Left forelimb (tissue), 1 donor: ENCODE measurements around the gene GRK1.

ENCODE experiments used
- DNase-seq: peaks from one replicate; pipeline ENCODE4 v3.0.0-alpha.2; 2018; ENCODE audit warnings: low spot score

The GRK1 gene

DNA sequence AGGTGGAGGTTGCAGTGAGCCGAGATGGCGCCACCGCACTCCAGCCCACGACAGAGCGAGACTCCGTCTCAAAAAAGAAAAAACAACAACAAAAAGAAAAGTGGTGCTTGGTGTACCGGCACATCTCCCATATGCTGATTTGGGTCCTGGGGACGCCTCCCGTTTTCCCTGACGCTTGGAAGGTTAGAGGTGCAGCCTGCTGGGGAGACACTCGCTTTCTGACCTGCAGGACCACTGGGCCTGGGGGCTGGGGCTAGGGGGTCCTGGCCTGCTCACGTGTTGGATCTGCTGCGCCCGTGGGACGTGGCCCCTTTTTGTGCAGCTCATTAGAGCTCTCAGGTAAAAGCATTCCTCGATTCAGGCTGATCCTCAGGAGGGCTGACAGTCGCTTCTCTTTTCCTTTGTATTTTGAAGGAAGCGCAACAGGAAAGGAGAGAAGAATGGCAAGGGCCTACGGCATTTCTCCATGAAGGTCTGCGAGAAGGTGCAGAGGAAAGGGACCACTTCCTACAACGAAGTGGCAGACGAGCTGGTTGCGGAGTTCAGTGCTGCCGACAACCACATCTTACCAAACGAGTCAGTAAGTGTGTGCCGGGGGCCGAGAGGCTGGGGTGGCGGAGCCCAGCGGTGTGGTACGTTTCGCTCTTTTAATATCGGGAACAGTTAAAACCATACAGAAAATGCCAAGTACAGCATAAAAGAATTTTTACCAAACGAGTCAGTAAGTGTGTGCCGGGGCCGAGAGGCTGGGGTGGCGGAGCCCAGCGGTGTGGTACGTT lies 34.1 kb upstream of the GRK1 start:
- no peak for DNase-seq

DNA sequence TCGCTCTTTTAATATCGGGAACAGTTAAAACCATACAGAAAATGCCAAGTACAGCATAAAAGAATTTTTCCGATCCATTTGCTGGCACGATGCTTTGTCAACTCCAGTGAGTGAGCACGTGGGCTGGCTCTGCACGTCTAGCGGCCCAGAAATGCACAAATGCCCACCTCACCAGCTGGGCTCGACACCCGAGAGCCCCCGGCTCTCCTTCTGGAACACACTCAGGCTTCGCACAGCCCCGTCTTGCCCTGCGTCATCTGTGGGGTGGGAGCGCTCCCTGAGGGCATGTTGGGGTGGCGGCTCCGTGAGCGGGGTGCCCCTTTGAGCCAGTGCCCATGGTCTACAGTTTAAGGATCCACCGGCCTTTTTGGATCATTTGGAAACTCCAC lies 33.5 kb upstream of the GRK1 start:
- no peak for DNase-seq

DNA sequence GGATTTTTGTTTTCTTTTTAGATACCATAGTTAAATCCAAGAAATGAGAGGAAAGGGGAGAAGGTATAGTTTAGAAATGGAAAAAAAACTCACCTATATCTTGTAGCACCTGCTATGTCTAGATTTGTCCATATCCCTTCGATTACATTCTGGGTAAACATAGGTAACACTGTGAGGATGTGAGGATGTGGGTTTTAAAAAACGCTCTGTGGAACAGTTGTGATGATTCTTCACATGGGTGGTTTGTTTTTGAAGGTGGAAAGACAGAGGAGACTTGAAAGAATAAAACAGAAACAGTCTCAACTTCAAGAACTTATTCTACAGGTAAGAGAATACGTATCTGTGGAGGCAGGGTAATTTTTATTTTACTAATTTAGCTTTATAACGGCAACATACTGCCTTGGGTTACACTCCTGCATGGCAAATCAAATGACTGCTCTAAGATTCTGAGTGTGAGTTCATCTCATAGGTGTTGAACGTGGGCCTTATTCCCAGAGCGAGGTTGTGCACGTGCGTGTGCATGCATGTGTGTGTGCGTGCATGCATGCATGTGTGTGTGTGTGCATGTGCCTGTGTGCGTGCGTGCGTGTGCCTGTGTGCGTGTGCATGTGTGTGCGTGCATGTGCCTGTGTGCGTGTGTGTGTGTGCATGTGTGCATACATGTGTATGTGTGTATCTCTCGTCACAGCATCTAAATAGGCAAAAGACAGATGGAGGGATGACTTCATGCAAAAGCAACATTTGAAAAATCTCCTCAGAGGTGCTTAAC lies 32.6 kb upstream of the GRK1 start:
- DNase-seq = no peak

DNA sequence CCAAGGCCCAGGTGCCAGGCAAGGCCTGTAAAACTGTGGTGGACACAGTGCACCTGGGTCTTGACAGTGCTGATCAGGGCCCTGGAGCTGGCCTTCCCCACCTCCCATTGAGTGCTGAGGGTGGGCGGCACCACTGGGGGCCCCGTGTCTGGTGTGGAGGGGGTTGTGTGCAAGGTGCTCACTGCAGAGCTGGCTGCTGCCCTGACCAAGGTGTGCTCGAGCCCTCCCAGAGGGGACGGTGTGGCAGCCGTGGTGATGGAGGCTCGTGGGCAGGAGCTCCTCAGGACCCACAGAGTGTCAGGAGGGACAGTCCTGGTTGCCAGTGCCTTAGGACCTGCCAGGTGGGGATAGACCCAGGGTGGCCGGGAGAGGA lies 32.0 kb upstream of the GRK1 start:
- DNase-seq = no peak

DNA sequence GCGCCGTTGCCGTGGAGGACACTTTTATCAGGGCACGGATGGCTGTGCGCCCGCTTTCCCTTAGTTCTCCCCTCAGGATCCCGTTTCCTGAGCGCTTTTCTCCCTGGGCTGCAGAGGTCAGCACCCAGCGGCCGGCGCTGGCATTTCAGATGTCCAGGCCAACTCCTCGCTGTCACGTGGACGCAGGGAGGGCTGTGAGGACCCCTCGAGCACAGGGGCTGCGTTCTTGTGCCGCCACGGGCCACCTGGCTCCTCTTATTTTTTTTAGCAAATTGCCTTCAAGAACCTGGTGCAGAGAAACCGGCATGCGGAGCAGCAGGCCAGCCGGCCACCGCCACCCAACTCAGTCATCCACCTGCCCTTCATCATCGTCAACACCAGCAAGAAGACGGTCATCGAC lies 31.3 kb upstream of the GRK1 start:
- no peak for DNase-seq

DNA sequence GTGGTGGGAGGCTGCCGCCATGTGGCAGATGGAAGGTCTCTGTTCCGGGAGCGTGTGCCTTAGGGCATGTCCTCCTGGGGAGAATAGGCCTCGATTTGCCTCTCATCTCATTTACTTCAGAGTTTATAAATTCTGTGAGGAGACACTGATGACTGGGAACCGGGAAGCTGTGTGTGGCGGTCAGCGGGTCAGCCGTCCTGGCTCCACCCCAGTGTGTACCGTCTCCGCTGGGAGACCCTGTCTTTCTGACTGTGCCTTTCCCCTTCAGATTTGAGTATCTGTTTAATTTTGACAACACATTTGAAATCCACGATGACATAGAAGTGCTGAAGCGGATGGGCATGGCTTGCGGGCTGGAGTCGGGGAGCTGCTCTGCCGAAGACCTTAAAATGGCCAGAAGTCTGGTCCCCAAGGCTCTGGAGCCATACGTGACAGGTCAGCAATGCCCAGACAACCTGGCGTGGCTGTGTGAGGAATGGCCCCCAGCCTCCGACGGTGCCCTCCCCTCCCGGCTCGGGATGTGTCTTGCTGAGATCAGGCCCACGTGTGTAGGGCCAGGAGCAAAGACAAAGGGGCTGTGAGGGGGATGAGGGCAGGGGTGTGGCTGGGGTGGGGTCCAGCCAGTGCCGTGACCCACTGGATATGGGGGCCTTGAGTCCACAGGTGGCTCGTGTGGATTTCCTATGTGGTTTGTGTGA lies 30.6 kb upstream of the GRK1 start:
- DNase-seq = no peak

DNA sequence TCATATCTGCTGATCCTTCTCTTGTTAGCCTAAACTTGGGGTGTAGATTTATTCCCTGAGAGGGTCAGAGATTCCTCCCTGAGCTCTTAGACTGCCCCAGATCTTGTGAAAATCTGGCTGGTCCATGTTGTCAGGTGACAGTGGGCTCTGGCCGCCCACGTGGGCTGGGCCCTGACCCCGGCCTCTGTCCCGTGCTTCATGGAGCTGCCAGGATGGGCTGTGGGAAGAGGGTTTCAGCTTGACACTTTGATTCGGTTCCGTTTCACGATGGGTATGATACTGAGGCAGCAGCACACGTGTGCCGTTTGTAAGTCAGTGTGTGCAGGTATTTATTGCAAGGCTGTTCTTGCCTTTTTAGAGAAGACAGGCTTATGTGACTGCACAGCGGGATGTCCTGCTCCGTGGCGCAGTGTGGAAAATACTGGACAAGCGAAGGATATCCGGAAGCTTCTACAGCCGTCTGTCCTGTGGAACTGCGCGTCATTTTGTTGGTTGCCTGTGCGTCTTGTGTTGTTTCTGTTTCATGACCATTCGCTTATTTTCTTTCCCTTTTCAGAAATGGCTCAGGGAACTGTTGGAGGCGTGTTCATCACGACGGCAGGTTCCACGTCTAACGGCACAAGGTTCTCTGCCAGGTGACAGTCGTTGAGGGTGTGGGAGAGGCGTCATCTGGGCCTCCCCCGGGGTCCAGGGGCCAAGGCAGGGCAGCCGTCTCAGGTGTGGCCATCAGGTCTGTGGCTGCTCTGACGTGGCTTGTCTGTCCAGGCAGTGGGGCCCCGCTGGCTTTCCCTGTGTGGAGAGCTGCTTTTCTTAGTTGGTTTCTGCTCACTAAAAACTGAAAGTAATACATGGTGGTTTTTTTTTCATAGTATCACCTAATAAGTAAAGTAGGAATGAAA lies 29.5 kb upstream of the GRK1 start:
- peak; percentile 31 for DNase-seq

DNA sequence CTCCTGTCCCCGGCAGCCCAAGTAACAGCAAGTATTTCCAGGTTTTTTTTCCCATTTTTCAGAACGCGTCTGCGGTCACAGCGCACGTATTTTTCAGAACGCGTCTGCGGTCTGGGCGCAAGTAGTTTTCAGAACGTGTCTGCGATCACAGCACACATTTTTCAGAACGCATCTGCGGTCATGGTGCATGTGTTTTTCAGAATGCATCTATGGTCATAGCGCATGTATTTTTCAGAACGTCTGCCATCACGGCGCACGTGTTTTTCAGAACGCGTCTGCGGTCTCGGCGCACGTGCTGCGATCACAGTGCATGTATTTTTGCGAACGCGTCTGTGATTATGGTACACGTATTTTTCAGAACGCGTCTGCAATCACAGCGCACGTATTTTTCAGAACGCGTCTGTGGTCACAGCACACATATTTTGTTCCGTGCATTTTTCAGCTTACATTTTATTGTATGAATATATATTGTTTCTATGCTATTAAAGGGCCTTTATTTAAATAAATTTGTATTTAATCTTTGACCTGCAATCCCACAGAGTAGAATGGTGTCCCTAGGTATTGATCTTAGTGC lies 28.8 kb upstream of the GRK1 start:
- DNase-seq = peak; percentile 28

DNA sequence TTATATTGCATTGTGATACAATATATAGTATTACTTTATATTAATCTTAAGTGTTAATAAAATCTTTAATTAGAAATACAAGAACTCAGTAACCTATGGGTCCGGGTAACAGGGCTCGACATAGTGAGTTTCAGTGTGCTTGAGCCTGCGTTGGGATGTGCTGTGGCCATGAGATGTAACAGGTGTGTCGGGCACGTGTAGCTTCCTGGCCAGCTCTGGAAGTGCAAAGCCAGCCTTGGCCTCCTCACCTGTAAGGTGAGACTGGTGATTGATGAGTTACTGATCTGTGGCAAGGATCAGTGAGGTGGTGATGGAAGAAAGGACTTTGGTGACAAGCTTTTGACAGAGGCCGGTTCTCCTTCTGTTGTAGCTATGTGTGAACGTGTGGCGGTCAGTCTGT lies 28.2 kb upstream of the GRK1 start:
- no peak for DNase-seq

DNA sequence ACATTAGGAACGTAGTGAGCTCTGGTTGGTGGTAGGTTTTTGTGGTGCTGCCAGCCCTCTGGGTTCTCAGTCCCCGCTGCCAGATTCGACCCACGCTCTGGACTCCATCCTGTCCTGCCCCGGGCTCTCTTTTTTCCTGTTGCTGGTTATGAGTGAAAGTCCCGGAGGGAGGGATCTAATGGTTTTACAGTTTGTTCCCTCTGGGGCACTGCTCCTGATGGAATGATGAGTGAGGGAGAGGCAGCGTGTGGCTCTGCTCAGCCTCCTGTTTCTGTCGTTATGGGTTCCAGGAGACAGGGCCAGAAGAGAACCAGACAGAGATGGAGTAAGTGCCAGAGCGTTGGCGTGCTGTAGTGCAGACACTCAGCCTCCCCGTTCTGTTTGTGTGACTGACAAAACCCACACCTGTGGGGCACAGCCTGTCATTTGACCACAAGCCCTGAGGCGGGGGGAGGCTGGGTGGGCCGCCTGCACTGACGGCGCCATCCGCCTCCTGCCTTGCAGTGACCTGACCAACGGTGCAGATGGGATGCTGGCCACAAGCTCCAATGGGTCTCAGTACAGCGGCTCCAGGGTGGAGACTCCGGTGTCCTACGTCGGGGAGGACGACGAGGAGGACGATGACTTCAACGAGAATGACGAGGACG lies 27.3 kb upstream of the GRK1 start:
- DNase-seq = peak; percentile 50

DNA sequence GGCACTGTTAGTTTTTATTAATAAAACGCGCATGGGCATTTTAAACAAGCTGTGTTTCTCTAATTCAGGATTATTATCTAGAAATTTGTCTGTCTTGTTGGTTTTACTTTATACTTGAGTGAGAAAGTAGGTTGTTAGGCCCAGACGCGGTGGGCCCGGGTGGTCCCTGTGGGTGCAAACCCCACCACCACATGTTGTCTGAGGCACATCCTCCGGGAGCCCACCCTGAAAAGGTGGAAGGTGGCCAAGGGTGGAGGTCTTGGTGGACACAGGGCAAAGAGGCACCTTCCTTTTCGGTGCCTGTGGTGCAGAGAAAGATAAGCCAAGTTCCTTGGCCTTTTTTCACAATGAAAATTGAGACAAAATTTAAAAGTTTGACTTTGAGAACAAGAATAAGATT lies 25.6 kb upstream of the GRK1 start:
- DNase-seq = peak; percentile 15

DNA sequence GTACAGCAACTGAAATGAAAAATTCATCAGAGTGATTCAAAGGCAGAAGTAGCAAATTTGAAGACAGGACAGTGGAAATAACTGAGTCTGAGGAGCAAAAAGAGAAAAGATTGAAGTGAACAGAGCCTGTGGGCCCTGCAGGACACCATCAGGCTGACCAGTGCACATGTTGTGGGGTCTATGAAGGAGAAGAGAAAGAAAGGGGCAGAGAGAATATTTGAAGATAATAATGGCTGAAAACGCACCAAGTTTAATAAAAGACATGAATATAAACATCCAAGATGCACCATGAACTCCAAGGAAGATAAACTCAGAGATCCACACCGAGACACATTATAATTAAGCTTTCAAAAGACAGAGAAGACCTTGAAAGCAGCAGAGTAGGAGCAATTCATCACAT lies 24.5 kb upstream of the GRK1 start:
- no peak for DNase-seq

DNA sequence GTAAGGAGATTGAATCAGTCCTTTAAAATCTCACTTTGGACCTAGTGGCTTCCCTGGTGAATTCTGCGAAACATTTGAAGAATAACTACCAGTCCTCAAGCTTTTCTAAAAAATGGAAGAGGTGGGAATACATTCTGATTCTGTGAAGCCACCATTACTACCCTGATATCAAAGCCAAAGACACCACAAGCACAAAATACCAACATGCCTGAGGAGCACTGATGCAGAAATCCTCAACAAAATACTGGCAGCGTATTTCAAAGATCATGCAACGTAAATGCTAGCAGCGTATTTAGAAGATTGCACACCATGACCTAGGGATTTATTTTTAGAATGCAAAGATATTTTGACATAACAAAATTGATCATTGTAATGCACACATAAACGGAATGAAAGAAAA lies 23.4 kb upstream of the GRK1 start:
- no peak for DNase-seq

DNA sequence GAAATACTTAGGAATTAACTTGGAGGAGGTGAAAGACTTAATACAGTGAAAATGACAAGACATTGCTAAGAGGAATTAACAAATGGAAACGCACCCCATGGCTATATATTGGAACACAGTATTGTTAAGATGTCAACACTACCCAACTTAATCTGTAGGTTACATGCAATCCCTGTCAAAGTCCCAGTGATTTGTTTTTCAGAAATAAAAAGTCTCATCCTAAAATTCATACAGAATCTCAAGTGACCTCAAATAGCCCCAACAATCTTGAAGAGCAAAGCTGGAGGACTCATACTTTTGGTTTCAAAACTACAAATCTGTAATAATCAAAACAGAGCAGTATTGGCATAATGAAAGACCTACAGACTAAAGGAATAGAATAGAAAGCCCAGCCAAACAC lies 22.2 kb upstream of the GRK1 start:
- no peak for DNase-seq

DNA sequence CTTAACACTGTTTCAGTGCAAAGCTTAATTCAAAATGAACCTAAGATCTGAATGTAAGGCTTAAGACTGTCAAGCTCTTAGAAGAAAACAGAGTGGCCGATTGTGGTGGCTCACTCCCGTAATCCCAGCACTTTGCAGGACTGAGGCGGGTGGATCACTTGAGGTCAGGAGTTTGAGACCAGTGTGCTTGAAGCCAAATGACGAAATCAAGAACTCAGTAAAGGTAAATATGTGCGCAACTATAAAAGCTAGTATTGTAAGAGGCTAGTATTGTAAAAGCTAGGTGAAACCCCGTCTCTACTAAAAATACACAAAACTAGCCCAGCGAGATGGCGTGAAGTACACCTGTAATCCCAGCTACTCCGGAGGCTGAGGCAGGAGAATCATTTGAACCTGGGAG lies 21.7 kb upstream of the GRK1 start:
- DNase-seq = no peak

DNA sequence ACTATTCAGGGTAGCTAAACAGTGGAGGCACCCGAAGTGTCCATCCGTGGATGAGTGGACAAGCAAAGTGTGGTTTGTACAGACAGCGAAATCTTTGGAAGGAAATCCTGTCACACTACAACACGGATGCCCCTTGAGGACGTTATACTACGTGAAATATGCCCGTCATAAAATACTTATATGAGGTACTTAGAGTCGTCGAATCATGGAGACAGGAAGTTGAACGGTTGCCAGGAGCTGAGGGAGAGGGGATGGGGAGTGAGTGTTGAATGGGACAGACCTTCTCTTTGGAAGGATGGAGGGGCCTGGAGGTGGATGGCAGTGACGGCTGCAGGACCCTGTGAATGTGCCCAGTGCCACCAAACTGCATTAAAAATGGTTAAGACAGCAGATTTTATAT lies 20.6 kb upstream of the GRK1 start:
- peak; percentile 33 for DNase-seq

DNA sequence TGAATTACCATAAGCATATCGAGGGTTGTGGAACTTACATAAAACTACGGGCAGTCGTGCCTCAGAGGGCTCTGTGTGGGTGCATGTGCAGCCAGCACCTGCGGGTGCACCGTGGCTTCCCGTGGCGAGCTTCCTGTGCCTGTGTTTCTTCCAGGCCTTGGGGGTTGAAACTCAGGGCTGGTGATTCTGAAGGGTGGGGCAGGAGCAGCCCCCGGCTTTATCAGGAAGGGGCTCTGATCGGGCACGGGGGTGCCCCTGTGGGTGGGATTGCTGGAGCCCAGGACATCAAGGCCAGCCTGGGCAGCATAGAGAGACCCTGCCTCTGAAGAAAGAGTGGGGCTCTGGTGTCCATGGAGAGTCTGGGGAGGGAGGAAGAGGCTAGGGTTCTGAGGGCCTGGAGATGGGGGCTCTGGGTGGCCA lies 20.1 kb upstream of the GRK1 start:
- peak; percentile 57 for DNase-seq

DNA sequence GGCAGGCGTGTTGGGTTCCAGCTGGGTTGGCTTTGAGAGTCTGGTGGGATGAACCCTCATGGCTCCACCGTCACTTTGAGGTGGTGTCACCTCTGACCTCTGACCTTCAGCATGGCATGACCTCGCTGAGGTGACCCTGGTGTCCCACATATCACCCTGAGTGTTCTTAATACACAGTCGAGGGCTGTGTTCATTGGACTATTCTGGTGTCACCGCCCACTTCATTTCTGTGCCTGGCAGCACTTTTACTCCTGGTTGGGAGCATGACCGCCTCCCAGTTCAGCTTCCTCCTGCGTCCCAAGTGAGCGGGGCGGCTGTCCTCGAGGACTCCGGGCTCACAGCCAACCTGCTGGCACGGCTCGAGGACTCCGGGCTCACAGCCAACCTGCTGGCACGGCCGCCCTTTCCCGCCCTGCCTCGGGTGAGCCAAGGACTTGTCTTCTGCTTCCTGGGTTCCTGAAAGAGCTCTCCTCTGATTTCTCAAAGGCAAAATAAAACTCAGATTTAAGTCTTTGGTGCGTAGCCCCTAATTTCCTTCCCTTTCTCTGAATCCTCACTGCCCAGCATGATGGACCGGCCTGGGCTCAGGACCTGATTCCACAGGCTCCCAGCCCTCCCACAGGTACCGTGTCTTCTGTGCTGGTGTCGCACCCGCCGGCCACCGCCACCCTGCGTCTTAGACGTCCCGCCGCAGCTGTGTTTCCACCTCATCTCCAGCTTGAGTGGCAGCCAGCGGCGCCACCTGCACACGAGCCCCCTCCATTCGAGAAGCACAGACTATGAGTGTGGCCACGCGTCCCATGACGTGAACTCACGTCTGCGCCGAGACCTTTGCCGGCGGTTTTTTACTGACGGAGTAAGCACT lies 19.4 kb upstream of the GRK1 start:
- peak; percentile 80 for DNase-seq

DNA sequence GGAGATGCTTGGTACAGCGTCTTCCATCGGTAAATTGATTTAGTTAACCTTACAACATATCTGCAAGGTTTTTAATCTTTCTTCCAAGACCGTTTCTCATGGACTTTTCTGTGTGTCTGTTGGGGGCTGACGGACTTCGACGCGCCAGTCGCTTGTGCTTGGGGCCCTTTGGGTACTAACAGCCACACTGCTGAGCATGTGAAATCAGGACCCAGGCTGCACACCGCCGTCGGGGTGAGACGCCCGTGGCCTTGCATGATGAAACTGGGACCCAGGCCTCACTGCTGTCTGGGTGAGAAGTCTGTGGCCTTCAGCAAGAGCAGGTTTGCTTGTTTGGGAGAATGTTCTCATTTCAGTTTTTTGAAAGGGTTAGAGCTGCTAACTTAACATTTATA lies 18.8 kb upstream of the GRK1 start:
- DNase-seq = peak; percentile 57

DNA sequence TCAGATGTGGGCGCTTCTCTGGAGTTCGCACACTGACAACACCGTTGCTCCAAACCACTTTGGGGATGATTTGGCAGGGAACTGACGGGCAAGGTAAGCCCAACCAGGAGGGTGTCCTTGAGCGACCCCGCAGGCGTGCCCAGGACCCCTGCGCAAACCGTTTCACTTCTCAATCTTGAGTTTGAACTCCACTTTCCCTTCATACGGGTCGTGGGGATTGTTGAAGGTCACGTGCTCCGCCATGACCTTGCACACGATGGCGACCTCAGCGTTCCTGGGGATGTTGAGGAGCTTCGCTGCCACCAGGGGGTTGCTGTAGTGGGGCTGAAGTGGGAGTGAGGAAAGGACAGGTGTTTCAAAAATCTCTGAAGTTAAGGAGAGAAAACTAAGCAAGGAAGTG lies 17.8 kb upstream of the GRK1 start:
- DNase-seq = peak; percentile 12
